ENCODE data around the gene TCP11L2.

Gene TCP11L2

DNA sequence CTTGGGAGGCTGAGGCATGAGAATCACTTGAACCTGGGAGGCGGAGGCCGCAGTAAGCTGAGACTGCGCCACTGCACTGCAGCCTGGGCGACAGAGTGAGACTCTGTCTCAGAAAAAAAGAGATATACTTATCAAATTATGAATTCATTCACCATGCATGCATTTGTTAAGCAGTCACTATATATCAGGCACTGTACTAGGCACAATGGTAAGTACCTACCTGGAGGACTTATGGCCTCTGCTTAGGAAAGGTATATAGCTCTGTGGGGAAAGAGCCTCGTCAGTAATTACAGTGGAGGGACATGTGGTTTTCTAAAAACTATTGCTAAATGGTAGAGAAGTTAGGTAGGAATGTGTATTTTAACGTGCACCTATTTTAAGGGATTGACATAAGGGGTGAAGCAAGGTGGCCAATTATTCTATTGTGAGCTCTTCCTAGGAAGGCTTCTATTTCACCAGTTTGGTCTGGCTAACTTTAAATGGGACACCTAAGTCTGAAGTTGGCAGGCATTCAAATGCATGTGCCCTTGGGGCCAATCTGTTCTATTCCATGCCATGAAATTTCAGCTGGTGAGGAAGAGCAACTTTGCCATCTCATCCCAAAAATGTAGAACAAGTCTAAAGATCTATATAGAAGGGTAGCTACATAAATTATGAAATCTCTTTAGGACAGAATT is 15.0 kb downstream of the TCP11L2 start:
- no peak overlapping the region for H3K4me3 ChIP-seq (ENCODE audit: low read depth, low read length)
- TF ChIP-seq, protein P1, sequence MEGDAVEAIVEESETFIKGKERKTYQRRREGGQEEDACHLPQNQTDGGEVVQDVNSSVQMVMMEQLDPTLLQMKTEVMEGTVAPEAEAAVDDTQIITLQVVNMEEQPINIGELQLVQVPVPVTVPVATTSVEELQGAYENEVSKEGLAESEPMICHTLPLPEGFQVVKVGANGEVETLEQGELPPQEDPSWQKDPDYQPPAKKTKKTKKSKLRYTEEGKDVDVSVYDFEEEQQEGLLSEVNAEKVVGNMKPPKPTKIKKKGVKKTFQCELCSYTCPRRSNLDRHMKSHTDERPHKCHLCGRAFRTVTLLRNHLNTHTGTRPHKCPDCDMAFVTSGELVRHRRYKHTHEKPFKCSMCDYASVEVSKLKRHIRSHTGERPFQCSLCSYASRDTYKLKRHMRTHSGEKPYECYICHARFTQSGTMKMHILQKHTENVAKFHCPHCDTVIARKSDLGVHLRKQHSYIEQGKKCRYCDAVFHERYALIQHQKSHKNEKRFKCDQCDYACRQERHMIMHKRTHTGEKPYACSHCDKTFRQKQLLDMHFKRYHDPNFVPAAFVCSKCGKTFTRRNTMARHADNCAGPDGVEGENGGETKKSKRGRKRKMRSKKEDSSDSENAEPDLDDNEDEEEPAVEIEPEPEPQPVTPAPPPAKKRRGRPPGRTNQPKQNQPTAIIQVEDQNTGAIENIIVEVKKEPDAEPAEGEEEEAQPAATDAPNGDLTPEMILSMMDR (IDR thresholded peaks at IDR 0.05; ENCODE audit: low read depth, low read length), result no peak

DNA sequence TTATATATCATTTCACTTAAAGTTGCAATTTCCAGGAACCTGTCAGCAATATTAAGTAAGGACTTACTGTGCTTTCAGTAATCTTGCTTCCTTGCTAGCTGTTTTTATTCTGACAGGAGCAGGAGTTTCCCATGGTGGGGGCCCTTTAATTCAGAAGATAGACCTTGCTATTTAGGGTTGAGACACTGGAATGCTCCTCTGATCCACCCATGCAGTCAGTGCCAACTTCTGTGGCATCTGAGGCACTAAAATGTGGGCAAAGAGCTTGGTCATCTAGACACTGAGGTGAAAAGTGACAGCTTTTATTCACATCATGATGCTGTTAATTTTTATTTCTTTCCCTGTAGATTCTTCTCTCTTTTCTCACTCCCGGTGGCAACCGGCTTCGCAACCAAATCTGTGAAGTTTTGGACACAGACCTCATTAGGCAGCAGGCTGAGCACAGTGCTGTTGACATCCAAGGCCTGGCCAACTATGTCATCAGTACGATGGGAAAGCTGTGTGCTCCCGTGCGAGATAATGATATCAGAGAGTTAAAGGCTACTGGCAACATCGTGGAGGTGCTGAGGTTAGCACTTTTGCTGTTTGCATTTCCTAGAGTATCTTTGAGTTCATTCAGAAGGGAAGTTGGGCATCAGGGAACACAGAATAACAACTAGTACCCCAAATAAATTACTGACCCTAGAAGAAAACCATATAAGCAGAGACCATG is 18.8 kb downstream of the TCP11L2 start:
- H3K4me3 ChIP-seq (ENCODE audit: low read depth, low read length), result no peak overlapping the region
- TF ChIP-seq, protein P1 (IDR thresholded peaks at IDR 0.05; ENCODE audit: low read depth, low read length), result no peak

DNA sequence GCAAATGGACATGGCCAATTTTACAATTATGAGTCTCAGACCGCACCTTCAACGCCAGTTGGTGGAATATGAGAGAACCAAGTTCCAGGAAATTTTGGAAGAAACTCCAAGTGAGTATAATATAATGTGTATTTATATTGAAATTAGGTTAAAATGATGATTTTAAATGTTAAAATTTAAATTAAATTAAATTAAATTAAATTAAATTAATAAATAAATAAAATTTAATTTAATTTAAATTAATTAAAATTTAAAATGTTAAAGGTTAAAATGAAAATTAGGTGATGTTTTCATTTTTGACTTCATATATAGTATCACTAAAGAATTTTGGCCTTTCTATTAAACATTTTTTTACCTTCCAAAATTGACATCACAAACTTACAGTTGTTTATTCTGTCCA is 21.0 kb downstream of the TCP11L2 start:
- TF ChIP-seq, protein P1 (IDR thresholded peaks at IDR 0.05; ENCODE audit: low read depth, low read length), result no peak
- H3K4me3 ChIP-seq (ENCODE audit: low read depth, low read length), result no peak overlapping the region

DNA sequence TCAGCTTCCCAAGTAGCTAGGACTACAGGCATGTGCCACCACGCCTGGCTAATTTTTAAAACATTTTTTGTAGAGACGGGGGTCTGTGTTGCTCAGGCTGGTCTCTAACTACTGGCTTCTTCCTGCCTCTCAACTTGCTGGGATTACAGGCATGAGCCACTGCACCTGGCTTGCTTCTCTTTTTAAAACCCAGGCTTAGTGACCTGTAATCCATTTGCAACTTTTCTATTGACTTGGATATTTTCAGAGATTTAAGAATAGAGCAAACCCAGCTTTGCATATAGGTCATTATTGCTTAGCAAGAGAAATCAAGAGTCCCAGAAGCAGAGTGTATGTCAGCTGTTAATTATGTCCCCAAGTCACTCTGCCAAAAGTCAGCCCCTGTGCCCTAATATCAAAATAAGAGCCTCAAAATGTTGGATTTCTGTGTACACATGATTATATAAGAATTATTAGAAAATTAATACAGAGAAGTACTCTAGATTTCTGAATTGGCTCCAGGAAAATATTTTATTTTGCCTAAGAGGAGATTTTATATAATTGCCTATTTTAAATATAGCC is 24.9 kb downstream of the TCP11L2 start:
- TF ChIP-seq, protein P1 (IDR thresholded peaks at IDR 0.05; ENCODE audit: low read depth, low read length), result no peak
- no peak overlapping the region for H3K4me3 ChIP-seq (ENCODE audit: low read depth, low read length)

DNA sequence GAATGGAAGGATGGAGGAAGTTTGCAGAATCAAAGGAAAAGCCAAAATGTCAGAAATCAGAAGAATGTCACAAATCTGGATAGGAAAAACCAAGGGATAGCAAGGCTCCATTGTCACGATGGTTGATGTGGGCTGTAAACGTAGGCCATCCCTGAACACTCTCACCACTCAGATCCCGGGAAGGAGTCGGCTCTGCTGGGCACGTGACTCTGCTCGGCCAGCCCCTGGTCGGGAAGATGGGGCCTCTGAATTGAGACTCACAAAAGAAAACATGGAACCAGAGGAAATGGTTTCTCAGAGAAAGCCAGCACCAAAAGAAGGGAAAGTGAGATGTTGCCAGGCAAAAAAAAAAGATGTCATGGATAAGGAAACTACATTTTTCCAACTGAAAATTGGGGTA is 26.2 kb downstream of the TCP11L2 start:
- no peak overlapping the region for H3K4me3 ChIP-seq (ENCODE audit: low read depth, low read length)
- TF ChIP-seq, protein P1 (IDR thresholded peaks at IDR 0.05; ENCODE audit: low read depth, low read length), result no peak

DNA sequence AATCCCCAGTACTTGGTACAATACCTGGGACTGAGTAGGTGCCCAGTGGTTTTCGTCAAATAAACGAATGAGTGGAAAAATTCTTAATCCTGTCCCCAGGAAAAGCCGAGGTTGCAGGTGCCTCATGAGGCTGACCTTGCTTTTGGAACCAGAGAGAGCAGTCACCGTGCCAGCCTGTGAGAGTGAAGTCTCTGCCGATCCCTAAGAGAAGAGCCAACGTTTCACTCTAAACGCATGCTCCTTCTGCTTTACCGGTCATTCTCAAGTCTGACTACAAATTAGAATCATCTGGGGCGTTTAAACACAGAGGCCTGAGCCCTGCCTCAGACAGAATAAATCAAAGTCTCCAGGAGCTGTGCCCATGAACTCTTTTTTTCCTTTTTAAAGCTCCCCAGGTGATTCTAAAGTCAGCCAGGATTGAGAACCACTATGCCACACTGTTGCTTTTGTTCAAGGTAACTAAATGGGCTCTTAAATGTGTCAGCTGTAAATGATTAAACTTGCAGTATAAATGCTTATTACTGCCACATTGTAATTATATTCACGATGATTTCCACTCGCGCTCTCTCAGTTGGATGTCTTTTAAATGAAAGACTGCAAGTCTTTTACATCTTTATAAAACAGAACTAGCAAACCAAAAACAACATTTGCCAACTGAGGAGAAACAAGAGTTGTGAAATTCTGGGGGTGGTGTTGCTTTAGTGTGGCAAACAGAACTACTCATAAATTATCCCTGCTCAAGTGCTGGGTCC is 26.9 kb downstream of the TCP11L2 start:
- H3K4me3 ChIP-seq (ENCODE audit: low read depth, low read length), result no peak overlapping the region
- TF ChIP-seq, protein P1 (IDR thresholded peaks at IDR 0.05; ENCODE audit: low read depth, low read length), result no peak

Measured in WI38 (cell line).